ENCODE data around the gene VPS37B.

Gene VPS37B

DNA sequence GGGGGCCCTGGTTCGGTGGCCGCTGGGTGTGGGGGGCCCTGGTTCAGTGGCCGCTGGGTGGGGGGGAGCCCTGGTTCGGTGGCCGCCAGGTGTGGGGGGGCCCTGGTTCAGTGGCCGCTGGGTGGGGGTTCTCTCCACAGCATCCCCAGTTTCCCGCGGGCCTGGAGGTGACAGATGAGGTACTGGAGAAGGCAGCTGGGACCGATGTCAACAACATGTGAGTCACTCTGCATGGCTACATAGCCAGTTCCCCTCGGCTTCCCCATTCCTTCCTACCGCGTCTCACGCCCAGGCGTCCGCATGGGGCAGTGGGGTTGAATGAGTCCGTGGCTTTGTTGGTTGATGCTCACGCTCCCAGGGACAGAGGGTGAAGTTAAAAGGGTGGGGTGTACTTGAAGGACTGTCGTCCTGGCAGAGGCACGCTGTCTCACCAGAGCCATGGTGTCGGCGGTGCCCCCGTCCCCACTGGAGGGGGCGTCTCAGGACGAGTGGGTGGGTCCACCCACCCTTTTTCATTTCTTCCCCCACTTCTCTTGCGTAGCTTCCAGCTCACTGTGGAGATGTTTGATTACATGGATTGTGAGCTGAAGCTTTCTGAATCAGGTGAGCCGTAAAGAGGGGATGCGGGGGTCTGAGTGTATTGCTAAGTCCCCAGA lies 45.1 kb downstream of the VPS37B start:
- Histone ChIP-seq H3K4me1 (ENCODE audit: control insufficient read depth, low read depth, low read length) (no peaks in the 10 kb centered on the region), H3K9me3 (ENCODE audit: control insufficient read depth, low read depth, low read length) (no peaks in the 10 kb centered on the region), H3K36me3 (ENCODE audit: control insufficient read depth, low read depth, low read length) (no peaks in the 10 kb centered on the region), H3K4me3 (ENCODE audit: low read length) (no peak overlapping the region), H3K9ac (ENCODE audit: low read length) (no peak overlapping the region), H3K27me3 (ENCODE audit: control insufficient read depth, insufficient read depth, low read length) (no peaks in the 10 kb centered on the region), H3K27ac (ENCODE audit: low read length) (no peak overlapping the region)

DNA sequence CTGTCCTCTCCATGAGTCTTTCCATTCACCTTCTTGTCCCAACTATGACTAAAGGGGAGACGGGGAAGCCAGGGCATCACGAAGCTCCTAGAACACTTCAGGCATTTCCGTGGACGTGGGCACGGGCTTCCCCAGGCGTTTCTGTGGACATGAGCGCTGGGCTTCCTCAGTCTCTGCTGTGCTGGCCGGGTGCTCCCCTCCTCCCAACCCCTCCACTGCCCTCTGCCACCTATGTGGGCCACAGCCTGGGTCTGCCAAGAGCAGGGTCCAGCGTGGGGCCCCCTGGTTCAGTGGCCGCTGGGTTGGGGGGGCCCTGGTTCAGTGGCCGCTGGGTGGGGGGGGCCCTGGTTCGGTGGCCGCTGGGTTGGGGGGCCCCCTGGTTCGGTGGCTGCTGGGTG lies 45.9 kb downstream of the VPS37B start:
- Histone ChIP-seq H3K4me3 (ENCODE audit: low read length) (no peak overlapping the region), H3K27ac (ENCODE audit: low read length) (no peak overlapping the region), H3K9me3 (ENCODE audit: control insufficient read depth, low read depth, low read length) (no peaks in the 10 kb centered on the region), H3K4me1 (ENCODE audit: control insufficient read depth, low read depth, low read length) (no peaks in the 10 kb centered on the region), H3K27me3 (ENCODE audit: control insufficient read depth, insufficient read depth, low read length) (no peaks in the 10 kb centered on the region), H3K9ac (ENCODE audit: low read length) (no peak overlapping the region), H3K36me3 (ENCODE audit: control insufficient read depth, low read depth, low read length) (no peaks in the 10 kb centered on the region)

DNA sequence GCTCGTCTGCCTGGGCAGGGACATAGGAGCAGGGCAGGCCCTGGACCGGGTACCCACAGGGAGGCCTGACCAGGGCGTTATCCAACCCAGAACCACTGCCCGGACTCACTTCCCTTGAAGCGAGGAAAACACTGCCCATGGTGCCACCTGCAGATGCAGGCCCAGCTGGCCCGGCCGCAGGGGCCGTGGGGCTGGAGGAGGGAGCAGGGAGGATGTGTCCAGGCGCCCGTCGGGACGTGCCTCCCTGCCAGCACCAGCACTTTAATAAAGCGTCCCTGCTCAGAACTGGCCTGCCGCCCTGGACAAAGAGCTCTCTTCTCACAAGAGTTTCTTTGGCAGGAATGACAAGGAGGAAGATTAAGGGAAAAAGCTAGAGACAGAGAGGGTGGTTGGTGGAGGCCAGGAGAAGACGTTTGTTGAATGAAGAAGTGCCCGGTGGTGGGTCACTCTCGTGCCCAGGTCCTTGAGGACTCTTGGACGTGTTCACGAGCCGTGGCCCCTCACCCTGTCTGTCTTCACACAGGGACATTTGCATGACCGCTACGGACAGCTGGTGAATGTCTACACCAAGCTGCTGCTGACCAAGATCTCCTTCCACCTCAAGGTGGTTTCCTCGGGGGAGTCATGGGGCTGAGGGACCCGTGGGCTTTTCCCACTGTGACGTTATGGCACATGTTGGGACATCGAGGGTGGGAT lies 46.4 kb downstream of the VPS37B start:
- Histone ChIP-seq H3K36me3 (ENCODE audit: control insufficient read depth, low read depth, low read length) (no peaks in the 10 kb centered on the region), H3K9ac (ENCODE audit: low read length) (no peak overlapping the region), H3K27ac (ENCODE audit: low read length) (no peak overlapping the region), H3K9me3 (ENCODE audit: control insufficient read depth, low read depth, low read length) (no peaks in the 10 kb centered on the region), H3K27me3 (ENCODE audit: control insufficient read depth, insufficient read depth, low read length) (no peaks in the 10 kb centered on the region), H3K4me3 (ENCODE audit: low read length) (no peak overlapping the region), H3K4me1 (ENCODE audit: control insufficient read depth, low read depth, low read length) (no peaks in the 10 kb centered on the region)

DNA sequence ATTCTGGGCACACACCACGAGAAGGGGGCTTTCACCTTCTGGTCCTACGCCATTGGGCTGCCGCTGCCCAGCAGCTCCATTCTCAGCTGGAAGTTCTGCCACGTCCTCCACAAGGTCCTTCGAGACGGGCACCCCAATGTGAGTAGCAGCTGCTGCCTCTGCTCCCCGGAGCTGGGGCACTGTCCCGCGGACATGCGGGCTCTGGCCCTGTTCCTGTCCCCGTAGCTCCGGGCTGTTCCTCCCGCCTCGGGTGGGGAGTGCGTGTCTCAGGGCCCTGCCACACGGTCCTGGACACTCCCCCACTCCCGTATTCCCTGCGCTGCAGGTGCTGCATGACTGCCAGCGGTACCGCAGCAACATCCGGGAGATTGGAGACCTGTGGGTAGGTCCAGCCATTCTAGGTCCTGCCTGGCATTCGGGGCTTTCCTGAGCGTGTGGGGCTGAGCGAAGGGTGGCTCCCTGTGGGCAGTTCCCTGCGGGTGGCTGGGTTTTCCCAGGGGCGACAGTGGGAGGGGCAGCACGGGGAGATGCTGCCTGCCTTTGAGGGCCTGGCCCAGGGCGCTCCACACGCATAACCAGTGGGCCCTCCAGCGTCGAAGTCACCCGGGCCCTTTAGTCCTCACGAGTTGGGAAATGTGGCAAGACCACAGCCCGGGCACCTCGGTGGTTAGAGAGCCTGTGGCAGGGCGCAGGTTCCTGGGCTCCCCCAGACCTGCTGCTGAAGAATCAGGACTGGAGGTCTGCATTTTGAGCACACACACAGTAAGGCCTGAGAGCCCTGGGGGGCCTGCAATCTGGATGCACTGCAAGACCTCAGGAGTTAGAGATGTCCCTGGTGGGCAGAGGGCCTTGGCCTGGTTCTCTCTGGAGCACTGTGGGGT lies 47.2 kb downstream of the VPS37B start:
- Histone ChIP-seq H3K27ac (ENCODE audit: low read length) (no peak overlapping the region), H3K9me3 (ENCODE audit: control insufficient read depth, low read depth, low read length) (no peaks in the 10 kb centered on the region), H3K36me3 (ENCODE audit: control insufficient read depth, low read depth, low read length) (no peaks in the 10 kb centered on the region), H3K27me3 (ENCODE audit: control insufficient read depth, insufficient read depth, low read length) (no peaks in the 10 kb centered on the region), H3K4me3 (ENCODE audit: low read length) (no peak overlapping the region), H3K9ac (ENCODE audit: low read length) (no peak overlapping the region), H3K4me1 (ENCODE audit: control insufficient read depth, low read depth, low read length) (no peaks in the 10 kb centered on the region)

DNA sequence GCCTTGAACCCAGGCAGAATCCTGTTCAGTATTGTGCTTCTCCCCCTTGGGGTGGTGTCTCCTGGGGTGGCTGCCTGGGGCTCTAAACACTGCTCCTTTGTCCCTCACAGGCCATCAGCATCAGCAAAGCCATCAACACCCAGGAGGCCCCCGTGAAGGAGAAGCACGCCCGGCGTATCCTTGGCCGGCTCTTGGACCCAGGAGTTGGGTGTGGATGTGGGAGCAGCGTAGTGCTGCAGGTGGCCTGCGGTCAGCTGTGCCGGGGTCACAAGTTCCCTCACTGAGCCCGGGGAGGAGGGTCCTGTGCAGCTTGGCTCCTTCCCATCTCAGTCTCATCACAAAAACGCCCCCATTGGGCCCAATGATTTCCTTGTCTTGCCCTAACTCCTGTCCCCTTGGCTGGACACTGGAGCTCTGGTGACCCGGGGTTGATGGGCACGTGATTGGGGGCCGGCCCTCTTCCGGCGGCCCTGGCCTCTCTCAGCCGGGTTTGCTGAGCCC lies 48.0 kb downstream of the VPS37B start:
- Histone ChIP-seq H3K4me1 (ENCODE audit: control insufficient read depth, low read depth, low read length) (no peaks in the 10 kb centered on the region), H3K27me3 (ENCODE audit: control insufficient read depth, insufficient read depth, low read length) (no peaks in the 10 kb centered on the region), H3K9me3 (ENCODE audit: control insufficient read depth, low read depth, low read length) (no peaks in the 10 kb centered on the region), H3K4me3 (ENCODE audit: low read length) (no peak overlapping the region), H3K9ac (ENCODE audit: low read length) (no peak overlapping the region), H3K36me3 (ENCODE audit: control insufficient read depth, low read depth, low read length) (no peaks in the 10 kb centered on the region), H3K27ac (ENCODE audit: low read length) (no peak overlapping the region)

DNA sequence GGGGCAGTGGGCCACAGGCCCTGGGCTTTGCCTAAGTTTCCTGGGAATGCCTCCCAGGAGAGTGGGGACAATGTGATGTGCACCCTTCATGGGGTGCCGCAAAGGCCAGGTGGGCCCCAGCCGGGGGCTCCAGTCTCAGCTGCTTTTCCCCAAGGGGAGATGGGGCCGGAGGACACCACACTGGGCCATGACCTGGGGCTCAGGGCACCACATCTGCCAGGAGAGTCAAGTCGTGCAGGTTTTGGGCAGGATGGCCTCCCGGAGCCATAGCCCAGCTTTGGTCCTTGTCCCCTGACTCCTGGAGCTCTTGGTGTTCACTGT lies 48.4 kb downstream of the VPS37B start:
- H3K4me1 ChIP-seq (ENCODE audit: control insufficient read depth, low read depth, low read length) = no peaks in the 10 kb centered on the region
- no peak overlapping the region for H3K27ac ChIP-seq (ENCODE audit: low read length)
- H3K9me3 ChIP-seq (ENCODE audit: control insufficient read depth, low read depth, low read length) = no peaks in the 10 kb centered on the region
- no peaks in the 10 kb centered on the region for H3K27me3 ChIP-seq (ENCODE audit: control insufficient read depth, insufficient read depth, low read length)
- H3K9ac ChIP-seq (ENCODE audit: low read length) = no peak overlapping the region
- H3K36me3 ChIP-seq (ENCODE audit: control insufficient read depth, low read depth, low read length) = no peaks in the 10 kb centered on the region
- no peak overlapping the region for H3K4me3 ChIP-seq (ENCODE audit: low read length)

DNA sequence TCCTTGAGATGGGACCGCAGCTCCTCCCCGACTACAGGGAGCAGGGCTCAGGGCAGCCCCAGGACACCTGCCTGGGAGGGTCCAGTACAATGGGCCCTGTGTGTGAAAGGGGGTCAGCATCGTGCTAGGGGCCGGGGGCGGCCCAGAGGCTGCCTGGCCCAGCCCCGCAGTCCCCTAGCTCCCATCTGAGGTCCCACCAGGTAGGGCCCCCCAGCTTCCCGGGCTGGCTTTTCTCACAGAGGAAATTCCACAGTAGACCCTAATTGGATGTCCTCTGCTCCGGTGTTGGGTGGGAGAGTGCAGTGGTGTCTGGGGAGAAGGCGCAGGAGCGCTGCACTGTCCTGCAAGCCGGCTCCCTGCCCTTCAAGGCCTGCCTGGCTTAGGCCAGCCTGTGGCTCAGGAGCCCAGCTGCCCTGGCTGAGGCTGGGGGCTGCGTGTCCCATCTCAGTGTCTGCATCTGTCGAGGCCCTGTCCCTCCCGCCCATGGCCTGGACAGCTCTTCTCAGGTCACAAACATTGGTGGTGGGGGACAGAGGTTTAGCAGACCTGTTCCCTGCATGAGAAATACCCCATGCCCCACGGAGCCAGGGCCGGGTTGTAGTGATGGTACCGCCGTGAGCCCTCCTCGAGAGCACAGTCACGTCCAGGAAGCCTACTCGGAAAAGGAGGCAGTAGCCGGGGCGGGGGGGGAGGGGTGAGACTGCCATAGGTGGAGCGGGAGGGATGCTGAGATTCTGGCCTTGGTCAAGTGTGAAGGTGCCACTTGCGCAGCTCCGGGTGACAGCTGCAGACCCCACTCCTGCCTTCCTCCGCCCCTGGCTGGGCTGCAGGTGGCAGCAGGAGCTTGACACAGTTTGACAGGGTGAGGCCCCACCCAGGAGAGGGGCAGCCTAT lies 49.1 kb downstream of the VPS37B start:
- no peak overlapping the region for H3K27ac ChIP-seq (ENCODE audit: low read length)
- H3K4me1 ChIP-seq (ENCODE audit: control insufficient read depth, low read depth, low read length) = no peaks in the 10 kb centered on the region

DNA sequence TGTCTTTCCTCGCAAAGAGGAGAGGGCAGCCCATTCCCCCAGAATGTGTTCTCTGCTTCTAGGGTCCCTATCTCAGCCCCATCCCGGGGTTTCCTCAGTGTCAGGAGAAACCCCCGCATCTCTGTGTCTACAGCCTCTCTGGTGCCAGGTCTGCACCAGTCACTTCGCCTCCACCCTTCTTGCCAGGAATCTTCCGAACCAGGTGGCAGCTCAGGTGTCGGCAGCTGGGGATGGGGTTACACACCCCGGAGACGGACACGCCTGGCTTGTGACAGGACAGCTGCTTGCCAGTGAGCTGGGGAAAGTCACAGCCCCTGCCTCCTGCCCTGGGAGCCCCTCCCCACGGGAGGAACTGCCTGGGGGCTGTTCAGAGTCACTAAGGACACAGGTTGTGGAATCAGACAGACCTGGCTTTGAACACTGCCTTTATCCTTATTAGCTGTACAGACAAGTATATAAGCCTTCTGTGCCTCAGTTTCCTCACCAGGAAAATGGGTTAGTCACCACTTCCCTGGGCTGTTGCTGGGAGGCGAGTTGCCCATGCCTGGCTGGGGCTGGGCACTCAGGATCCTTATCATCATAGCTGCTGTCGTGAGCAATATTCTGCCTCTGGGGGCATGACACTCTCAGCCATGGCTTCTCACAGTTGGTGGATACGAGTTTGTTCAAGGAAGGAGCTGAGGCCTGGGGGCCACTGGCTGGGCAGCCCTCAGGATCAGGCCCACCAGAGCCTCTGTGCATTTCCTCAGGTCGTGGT lies 49.9 kb downstream of the VPS37B start:
- Histone ChIP-seq H3K36me3 (ENCODE audit: control insufficient read depth, low read depth, low read length) (no peaks in the 10 kb centered on the region), H3K9me3 (ENCODE audit: control insufficient read depth, low read depth, low read length) (no peaks in the 10 kb centered on the region), H3K27me3 (ENCODE audit: control insufficient read depth, insufficient read depth, low read length) (no peaks in the 10 kb centered on the region), H3K4me3 (ENCODE audit: low read length) (no peak overlapping the region), H3K27ac (ENCODE audit: low read length) (no peak overlapping the region), H3K9ac (ENCODE audit: low read length) (no peak overlapping the region), H3K4me1 (ENCODE audit: control insufficient read depth, low read depth, low read length) (no peaks in the 10 kb centered on the region)

More for the DNA sequence above, 49.1 kb downstream of the VPS37B start:
- H3K36me3 ChIP-seq (ENCODE audit: control insufficient read depth, low read depth, low read length) = no peaks in the 10 kb centered on the region
- H3K9ac ChIP-seq (ENCODE audit: low read length) = no peak overlapping the region
- H3K4me3 ChIP-seq (ENCODE audit: low read length) = no peak overlapping the region
- no peaks in the 10 kb centered on the region for H3K27me3 ChIP-seq (ENCODE audit: control insufficient read depth, insufficient read depth, low read length)
- H3K9me3 ChIP-seq (ENCODE audit: control insufficient read depth, low read depth, low read length) = no peaks in the 10 kb centered on the region

DNA sequence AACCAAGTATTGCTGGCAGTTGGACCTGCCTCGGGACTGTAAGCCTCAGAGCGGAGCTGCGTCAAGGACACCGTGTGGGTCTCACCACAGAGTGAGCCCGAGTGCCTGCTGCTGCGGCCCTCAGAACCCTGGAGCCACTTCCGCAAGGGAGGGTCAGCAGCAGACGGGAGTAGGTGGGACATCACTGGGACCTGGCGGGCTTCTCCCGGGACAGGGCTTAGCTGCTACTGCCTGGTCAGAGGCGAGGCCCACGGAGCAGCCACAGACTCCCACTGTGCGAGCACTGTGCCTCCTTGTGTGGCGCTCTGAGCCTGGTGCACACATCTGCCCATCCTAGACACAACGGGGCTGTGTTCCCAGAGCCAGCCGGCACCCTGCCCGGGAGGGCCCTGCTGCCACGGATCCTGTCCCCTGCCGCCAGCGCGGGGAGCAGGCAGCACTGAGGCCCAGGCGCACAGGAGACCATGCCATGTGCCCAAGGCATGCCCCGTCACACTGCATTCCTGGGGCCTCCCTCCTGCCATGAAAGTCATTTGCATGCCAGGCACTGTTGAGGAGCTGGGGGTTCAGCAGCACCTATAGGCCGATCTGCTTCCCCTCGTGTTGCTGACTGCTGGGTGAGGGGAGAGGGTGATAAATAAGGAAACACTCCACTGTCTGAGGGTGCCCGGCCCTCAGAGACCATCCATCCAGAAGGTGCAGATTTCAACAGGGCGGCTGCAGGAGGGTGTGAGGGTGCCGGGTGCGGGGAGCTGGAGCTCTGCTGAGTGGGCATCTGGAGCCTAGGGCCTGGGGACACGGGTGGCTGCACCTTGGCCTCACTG lies 50.7 kb downstream of the VPS37B start:
- Histone ChIP-seq H3K27me3 (ENCODE audit: control insufficient read depth, insufficient read depth, low read length) (peaks cover 3% of the 10 kb centered on the region), H3K9me3 (ENCODE audit: control insufficient read depth, low read depth, low read length) (no peaks in the 10 kb centered on the region), H3K4me1 (ENCODE audit: control insufficient read depth, low read depth, low read length) (no peaks in the 10 kb centered on the region), H3K36me3 (ENCODE audit: control insufficient read depth, low read depth, low read length) (no peaks in the 10 kb centered on the region), H3K9ac (ENCODE audit: low read length) (no peak overlapping the region), H3K27ac (ENCODE audit: low read length) (no peak overlapping the region), H3K4me3 (ENCODE audit: low read length) (no peak overlapping the region)

DNA sequence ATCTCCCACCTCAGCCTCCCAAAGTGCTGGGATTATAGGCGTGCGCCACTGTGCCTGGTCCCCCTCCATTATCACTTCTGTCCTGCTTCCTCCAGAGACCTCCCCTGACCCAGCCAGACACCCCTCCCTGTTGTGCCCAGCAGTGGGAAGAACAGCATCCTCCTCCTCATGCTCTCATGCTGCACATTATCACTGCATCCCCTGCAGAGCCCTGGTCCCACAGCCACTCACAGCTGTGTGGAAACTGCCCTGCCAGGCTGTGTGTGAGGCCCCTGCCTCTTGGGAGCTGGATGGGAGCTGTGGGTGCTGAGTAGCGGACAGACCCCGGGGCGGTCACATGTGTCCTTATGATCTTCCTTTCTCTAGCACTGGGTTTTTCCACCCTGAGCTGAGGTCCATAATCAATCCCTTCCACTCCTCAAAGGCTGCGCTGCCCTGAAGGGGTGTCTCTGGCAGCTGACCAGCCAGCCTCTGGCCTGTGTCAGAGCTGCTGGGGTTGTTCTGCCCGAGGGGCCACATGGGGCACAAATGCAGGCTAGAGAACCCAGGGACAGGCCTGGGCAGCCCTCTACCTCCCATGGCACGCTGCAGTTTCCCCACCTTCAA lies 51.5 kb downstream of the VPS37B start:
- Histone ChIP-seq H3K27ac (ENCODE audit: low read length) (no peak overlapping the region), H3K4me1 (ENCODE audit: control insufficient read depth, low read depth, low read length) (no peaks in the 10 kb centered on the region), H3K27me3 (ENCODE audit: control insufficient read depth, insufficient read depth, low read length) (peaks cover 10% of the 10 kb centered on the region), H3K9me3 (ENCODE audit: control insufficient read depth, low read depth, low read length) (no peaks in the 10 kb centered on the region), H3K9ac (ENCODE audit: low read length) (no peak overlapping the region), H3K36me3 (ENCODE audit: control insufficient read depth, low read depth, low read length) (no peaks in the 10 kb centered on the region), H3K4me3 (ENCODE audit: low read length) (no peak overlapping the region)

Data from iPS-18a (cell line).